Prostate gland (tissue), 2 donors: ENCODE data around the gene GAB2.

Experiments
- CTCF ChIP-seq, 4 experiments: fragments of 200-600 bp in 2 of 4; fragments of 450-650 bp in 2 of 4; sonication (generic) in 2 of 4; IDR thresholded peaks; 1 replicate in 3 of 4; 2 replicates in 1 of 4; pipeline ENCODE4 v1.5.1; 2016 to 2019; ENCODE audit warnings: antibody characterized with exemption in 4 of 4, mild to moderate bottlenecking in 2 of 4, moderate library complexity in 2 of 4
- POLR2A ChIP-seq: fragments of 450-650 bp; IDR thresholded peaks from one replicate; pipeline ENCODE4 v1.6.1; 2016; ENCODE audit warnings: antibody characterized with exemption, mild to moderate bottlenecking
- POLR2AphosphoS5 ChIP-seq: sonication (generic); formaldehyde crosslinking; IDR thresholded peaks from one replicate; pipeline ENCODE4 v1.6.1; 2017; ENCODE audit warnings: antibody characterized with exemption

DNA sequence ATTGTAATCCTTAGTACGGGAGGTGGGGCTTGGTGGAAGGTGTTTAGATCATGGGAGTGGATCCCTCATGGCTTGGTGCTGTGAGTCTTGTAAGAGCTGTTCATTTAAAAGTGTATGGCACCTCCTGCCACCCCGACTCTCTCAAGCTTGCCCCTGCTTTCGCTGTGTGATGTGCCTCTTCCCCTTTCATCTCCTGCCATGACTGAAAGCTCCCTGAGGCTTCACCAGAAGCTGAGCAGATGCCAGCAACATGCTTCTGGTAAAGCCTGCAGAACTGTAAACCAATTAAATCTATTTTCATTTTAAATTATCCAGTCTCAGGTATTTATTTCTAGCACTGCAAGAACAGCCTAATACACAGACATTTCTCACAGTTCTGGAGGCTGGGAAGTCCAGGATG is 40.8 kb downstream of the GAB2 start:
- no peak for TF ChIP-seq CTCF (IDR thresholded peaks at IDR 0.05)
- no peak for TF ChIP-seq POLR2A
- no peak for TF ChIP-seq POLR2AphosphoS5
